Regular cardiac myocyte (primary cell): Measurements from ENCODE around the gene CCBE1. TPM values are rescaled to one million over a fixed set of nuclear protein-coding genes. Genes with fewer than 3 reads are reported as not detected.

ENCODE experiments used
- total RNA-seq: library from RNA; depleted of rRNA; stranded (reverse); fragments of >200 nt; gene quantifications from 2 replicates; pipeline ENCODE4 v1.2.3, GENCODE V29; 2014

The CCBE1 gene
- 21.4 and 39.3 TPM in 2 replicates for total RNA-seq

DNA sequence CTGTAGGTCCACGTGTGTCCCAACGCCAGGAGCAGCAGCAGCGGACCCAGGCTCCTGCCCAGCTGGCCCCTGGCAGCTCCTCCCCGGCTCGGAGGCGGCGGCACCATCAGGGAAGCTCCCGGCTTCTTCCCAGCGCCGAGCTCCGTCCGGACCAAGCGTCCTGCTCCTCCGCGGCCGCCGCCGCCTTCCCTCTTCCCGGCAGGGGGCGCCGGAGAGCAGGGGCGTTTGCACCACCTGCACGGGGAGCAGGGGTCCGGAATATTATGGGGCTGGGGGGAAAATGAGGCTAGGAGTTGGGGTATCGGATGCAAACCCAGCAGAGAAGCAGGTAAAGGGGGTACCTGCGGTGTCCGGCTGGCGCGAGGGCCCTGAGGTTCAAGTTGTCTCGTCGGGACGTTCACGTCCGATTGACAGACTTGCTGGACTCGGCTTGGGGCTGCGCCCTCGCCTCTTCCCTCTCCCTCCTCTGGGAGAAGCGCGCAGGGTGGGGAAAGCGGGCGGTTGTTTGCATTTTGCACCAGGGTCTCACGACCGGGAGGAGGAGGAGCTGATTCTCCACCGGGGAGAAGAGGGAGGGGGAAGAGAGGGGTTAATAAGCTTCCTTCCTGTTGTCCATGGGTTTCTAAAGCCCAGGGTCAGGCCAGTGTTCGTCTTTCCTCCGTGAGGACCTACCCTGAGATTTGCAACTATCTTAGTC is at the start of gene CCBE1:
Gene CCBE1 (minus strand): TSS at position 188 of the 697 bp plus-strand sequence.

Other genes starting within 250 kb of the CCBE1 start
- 2.5 and 6.7 TPM in 2 replicates for gene PMAIP1, start 202.6 kb upstream of the CCBE1 start, total RNA-seq